ENCODE measurements around the gene CHADL.
"Not testable (repeated sequence)": the region's sequence is repeated elsewhere in the genome, so short reads cannot be mapped to it uniquely, and the experiment has no call there.

CHADL gene

DNA sequence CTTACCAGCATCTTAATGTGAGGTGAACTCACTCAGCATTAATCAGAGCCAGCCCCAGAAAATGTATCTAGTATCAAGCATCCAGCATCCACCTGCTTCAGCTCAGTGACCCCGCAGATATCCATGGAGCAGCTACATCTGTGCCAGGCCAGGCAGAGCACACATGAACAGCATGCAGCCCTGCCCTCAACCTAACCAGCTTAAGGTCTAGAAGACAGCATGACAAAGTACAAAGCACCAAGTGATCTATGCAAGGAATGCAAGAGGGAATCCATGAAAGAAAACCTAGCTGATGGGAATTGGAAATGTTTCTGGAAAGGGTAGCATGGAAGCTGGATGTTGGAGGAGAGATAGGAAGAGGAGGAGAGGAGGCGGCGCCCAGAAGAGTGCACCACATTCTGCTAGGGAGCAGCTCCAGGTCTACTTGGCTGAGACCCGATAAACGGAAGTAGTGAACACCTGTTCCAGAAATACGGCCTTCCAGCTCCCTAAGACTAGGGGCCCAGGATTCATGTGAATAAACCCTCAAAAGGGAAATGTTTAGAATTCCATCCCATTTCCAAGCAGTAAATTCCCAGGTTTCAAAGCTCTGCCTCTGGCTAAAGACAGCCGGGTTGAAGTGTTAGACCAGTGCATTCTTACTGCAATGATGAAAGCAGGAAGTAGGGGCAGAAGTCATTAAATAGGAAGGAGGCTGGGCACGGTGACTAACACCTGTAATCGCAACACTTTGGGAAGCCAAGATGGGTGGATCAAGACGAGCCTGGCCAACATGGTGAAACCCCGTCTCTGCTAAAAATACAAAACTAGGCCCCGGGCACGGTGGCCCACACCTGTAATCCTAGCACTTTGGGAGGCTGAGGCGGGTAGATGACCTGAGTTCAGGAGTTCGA, 59.1 kb downstream of the CHADL start:
- no peak for FAIRE-seq

GRCh38 chr22:41180926-41181325, 59.8 kb downstream of the CHADL start:
- no peak for FAIRE-seq

DNA sequence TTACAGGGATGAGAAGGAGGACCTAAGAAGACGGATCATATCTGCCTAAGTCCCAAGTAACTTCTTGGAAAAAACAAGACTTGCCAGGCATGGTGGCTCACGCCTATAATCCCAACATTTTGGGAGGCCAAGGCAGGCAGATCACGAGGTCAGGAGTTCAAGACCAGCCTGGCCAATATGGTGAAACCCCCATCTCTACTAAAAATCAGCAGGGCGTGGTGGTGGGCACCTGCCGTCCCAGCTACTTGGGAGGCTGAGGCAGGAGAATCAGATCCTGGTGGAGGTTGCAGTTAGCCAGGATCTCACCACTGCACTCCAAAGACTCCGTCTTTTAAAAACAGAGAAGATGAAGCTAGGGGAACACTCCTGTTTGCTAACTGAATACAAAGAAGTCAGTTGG, 60.4 kb downstream of the CHADL start:
- FAIRE-seq, result not testable (repeated sequence)
